ENCODE measurements around the gene AR. TPM values are rescaled to one million over a fixed set of nuclear protein-coding genes. Genes with fewer than 3 reads are reported as not detected.

The AR gene
- total and polyA plus RNA-seq, 2 donors (not counting 1 experiment from before 2014, with no cell fraction given) = not detected

GRCh38 chrX:67734111-67734753, 190.4 kb downstream of the AR start:
- Histone ChIP-seq H3K9me3 (ENCODE audit: control extremely low read depth in 1 of 3, control insufficient read depth in 2 of 3, insufficient read depth in 1 of 3, low read length in 2 of 3) (no peaks in the 10 kb centered on the region), H4K20me1 (ENCODE audit: control insufficient read depth, insufficient read depth, low read length, poor library complexity, severe bottlenecking) (no peaks in the 10 kb centered on the region), H3K36me3 (replicated peaks in 1 of 2; ENCODE audit: control extremely low read depth in 1 of 2, control insufficient read depth in 1 of 2, extremely low read depth in 1 of 2, insufficient read depth in 2 of 2, low read length in 1 of 2) (no peaks in the 10 kb centered on the region), H3K9ac (ENCODE audit: low read length) (no peak overlapping the region), H3K79me2 (ENCODE audit: control insufficient read depth, insufficient read depth, low read length) (no peaks in the 10 kb centered on the region), H3K4me1 (ENCODE audit: control insufficient read depth in 2 of 2, insufficient read depth in 2 of 2, low read length in 2 of 2) (no peaks in the 10 kb centered on the region), H2AFZ (ENCODE audit: insufficient read depth, low read depth, low read length, poor library complexity, severe bottlenecking) (no peak overlapping the region), H3K27me3 (replicated peaks in 1 of 4; ENCODE audit: control extremely low read depth in 1 of 4, control insufficient read depth in 3 of 4, insufficient read depth in 4 of 4, low read length in 3 of 4) (no peaks in the 10 kb centered on the region), H3K4me3 (ENCODE audit: control extremely low read depth in 1 of 5, extremely low read depth in 1 of 5, insufficient read depth in 1 of 5, low read depth in 2 of 5, low read length in 4 of 5) (no peak overlapping the region), H3K27ac (ENCODE audit: low read length in 2 of 2) (no peak overlapping the region), H3K4me2 (replicated peaks; ENCODE audit: low read depth, low read length, poor library complexity, severe bottlenecking) (no peak overlapping the region)
- no peak overlapping the region for H3K4me3 Mint-ChIP-seq
- H3K4me1 Mint-ChIP-seq = peaks cover 6% of the 10 kb centered on the region
- no peak overlapping the region for H3K27ac Mint-ChIP-seq
- POLR2A ChIA-PET = no interaction called here
- no peak for TF ChIP-seq CTCF (IDR thresholded peaks at IDR 0.05)
- TF ChIP-seq EZH2 (IDR thresholded peaks at IDR 0.05; ENCODE audit: borderline replicate concordance, insufficient read depth, low read depth, low read length, poor library complexity, severe bottlenecking) = no peak
- ATAC-seq (ENCODE audit: low read depth) (no peak), DNase-seq (no peak)
- CTCF ChIA-PET = no interaction called here
- no peaks in the 10 kb centered on the region for H3K9me3 Mint-ChIP-seq (ENCODE audit: insufficient read depth)
- intact Hi-C loops (cut with micrococcal nuclease) = no loop called here
- WGBS (ENCODE audit: insufficient coverage) = no CpG with 5 or more reads among the region's 2 CpGs
- no peaks in the 10 kb centered on the region for H3K27me3 Mint-ChIP-seq

GRCh38 chrX:67749536-67749935, 205.7 kb downstream of the AR start:
- DNase-seq (no peak), ATAC-seq (ENCODE audit: low read depth) (no peak)
- no peaks in the 10 kb centered on the region for H3K9me3 Mint-ChIP-seq (ENCODE audit: insufficient read depth)
- ChIA-PET POLR2A (no interaction called here), CTCF (no interaction called here)
- no peak overlapping the region for H3K27ac Mint-ChIP-seq
- intact Hi-C loops (cut with micrococcal nuclease) = no loop called here
- WGBS (ENCODE audit: insufficient coverage) = no CpG with 5 or more reads among the region's 2 CpGs
- no peaks in the 10 kb centered on the region for H3K27me3 Mint-ChIP-seq
- no peaks in the 10 kb centered on the region for H3K27me3 ChIP-seq (replicated peaks in 1 of 4; ENCODE audit: control extremely low read depth in 1 of 4, control insufficient read depth in 3 of 4, insufficient read depth in 4 of 4, low read length in 3 of 4)
- no peaks in the 10 kb centered on the region for H3K9me3 ChIP-seq (ENCODE audit: control extremely low read depth in 1 of 3, control insufficient read depth in 2 of 3, insufficient read depth in 1 of 3, low read length in 2 of 3)
- H3K4me1 Mint-ChIP-seq = no peaks in the 10 kb centered on the region
- no peaks in the 10 kb centered on the region for H3K36me3 ChIP-seq (replicated peaks in 1 of 2; ENCODE audit: control extremely low read depth in 1 of 2, control insufficient read depth in 1 of 2, extremely low read depth in 1 of 2, insufficient read depth in 2 of 2, low read length in 1 of 2)
- TF ChIP-seq EZH2 (IDR thresholded peaks at IDR 0.05; ENCODE audit: borderline replicate concordance, insufficient read depth, low read depth, low read length, poor library complexity, severe bottlenecking) = no peak
- no peak for TF ChIP-seq CTCF (IDR thresholded peaks at IDR 0.05)
- no peak overlapping the region for H2AFZ ChIP-seq (ENCODE audit: insufficient read depth, low read depth, low read length, poor library complexity, severe bottlenecking)
- no peak overlapping the region for H3K9ac ChIP-seq (ENCODE audit: low read length)
- no peaks in the 10 kb centered on the region for H3K4me1 ChIP-seq (ENCODE audit: control insufficient read depth in 2 of 2, insufficient read depth in 2 of 2, low read length in 2 of 2)
- H3K4me3 Mint-ChIP-seq = no peak overlapping the region
- H3K4me3 ChIP-seq (ENCODE audit: control extremely low read depth in 1 of 5, extremely low read depth in 1 of 5, insufficient read depth in 1 of 5, low read depth in 2 of 5, low read length in 4 of 5) = no peak overlapping the region
- H3K27ac ChIP-seq (ENCODE audit: low read length in 2 of 2) = no peak overlapping the region
- H4K20me1 ChIP-seq (ENCODE audit: control insufficient read depth, insufficient read depth, low read length, poor library complexity, severe bottlenecking) = no peaks in the 10 kb centered on the region
- no peak overlapping the region for H3K4me2 ChIP-seq (replicated peaks; ENCODE audit: low read depth, low read length, poor library complexity, severe bottlenecking)
- no peaks in the 10 kb centered on the region for H3K79me2 ChIP-seq (ENCODE audit: control insufficient read depth, insufficient read depth, low read length)

All from B cell (primary cell).